HG03196 (cell line): Measurements from ENCODE around the gene INTS13.
"Not testable (repeated sequence)": the region's sequence is repeated elsewhere in the genome, so short reads cannot be mapped to it uniquely, and the experiment has no call there.

Experiments
- ATAC-seq: cut with Tn5 transposase; IDR thresholded peaks from one replicate; pipeline ENCODE4 v1.9.1; 2021; ENCODE audit not compliant: unreplicated experiment

INTS13 gene

GRCh38 chr12:26871985-26872384 is 65.8 kb downstream of the INTS13 start:
- ATAC-seq: no peak

GRCh38 chr12:26870491-26871419 is 67.0 kb downstream of the INTS13 start:
- no peak for ATAC-seq

- ATAC-seq: no peak
Observed at GRCh38 chr12:26869908-26870459, 67.8 kb downstream of the INTS13 start.

- ATAC-seq: no peak
Observed at GRCh38 chr12:26869104-26869494, 68.7 kb downstream of the INTS13 start.

GRCh38 chr12:26868447-26869103 is 69.2 kb downstream of the INTS13 start:
- ATAC-seq: no peak

- ATAC-seq: peak; percentile 69
Observed at GRCh38 chr12:26867080-26867479, 70.7 kb downstream of the INTS13 start.

- ATAC-seq: no peak
Observed at GRCh38 chr12:26863515-26863914, 74.3 kb downstream of the INTS13 start.

GRCh38 chr12:26862787-26863186 is 75.0 kb downstream of the INTS13 start:
- not testable (repeated sequence) for ATAC-seq

- ATAC-seq: no peak
Observed at GRCh38 chr12:26861690-26862089, 76.1 kb downstream of the INTS13 start.

- no peak for ATAC-seq
Observed at GRCh38 chr12:26857465-26858176, 80.2 kb downstream of the INTS13 start.

GRCh38 chr12:26855337-26855736 is 82.4 kb downstream of the INTS13 start:
- no peak for ATAC-seq
